Activated naive CD8-positive, alpha-beta T cell treated with anti-CD3 and anti-CD28 coated beads, Interleukin-2, amount 50 U/mL, for 16 hours (primary cell): Measurements from ENCODE around the gene SORCS2.

Source experiments
- DNase-seq: peaks from one replicate; pipeline ENCODE4 v3.0.0-alpha.2; 2020; ENCODE audit warnings: low read depth, low spot score

Gene SORCS2

DNA sequence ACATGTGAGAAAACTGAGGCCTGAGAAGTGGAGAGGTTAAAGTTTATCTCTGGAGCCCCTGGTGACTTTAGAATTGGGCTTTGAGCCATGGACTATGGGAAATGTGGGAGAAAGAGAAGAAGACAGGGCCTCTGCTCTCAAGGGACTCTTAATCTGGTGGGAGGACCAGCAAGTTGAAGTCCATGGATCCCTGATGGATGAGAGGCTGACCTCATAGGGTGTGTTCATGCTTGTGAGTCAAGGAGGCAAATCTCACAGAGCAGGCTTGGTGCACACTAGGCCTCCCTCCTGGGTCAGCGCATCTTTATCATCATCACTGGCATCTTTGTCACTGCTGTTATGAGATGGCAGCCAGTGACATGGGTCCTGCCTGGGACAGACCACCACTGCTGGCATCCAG lies 535.4 kb downstream of the SORCS2 start:
- DNase-seq = no peak

DNA sequence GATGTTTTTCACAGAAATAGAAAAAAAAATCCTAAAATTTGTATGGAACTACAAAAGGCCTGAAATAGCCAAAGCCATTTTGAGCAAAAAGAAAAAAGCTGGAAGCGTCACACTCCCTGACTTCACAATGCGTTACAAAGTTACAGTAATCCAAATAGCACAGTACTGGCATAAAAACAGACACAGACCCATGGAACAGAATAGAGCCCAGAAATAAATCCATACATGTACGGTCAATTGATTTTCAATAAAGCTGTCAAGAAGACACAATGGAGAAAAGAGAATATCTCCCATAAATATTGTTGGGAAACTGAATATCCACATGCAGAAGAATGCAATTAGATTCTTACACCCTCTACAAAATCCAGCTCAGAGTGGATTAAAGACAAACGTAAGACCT lies 539.1 kb downstream of the SORCS2 start:
- DNase-seq = no peak

DNA sequence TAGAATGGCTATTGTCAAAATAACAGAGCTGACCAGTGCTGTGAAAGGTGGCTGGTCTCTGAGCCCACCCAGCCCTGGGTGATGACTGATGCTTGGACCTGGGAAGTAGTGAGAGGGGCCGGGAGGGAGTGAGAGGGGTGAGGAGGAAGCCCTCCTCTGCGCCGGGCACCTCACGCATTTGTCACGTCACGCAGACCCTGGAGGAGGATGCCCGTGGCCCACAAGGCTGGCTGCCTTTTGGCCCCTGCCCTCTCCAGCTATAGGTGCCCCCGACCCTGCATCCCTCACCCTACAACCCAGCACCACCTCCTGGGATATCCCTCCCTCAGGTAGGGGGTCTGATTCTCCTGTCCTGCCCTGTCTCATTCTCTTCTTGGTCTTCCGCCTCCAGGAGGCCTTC lies 539.9 kb downstream of the SORCS2 start:
- no peak for DNase-seq

DNA sequence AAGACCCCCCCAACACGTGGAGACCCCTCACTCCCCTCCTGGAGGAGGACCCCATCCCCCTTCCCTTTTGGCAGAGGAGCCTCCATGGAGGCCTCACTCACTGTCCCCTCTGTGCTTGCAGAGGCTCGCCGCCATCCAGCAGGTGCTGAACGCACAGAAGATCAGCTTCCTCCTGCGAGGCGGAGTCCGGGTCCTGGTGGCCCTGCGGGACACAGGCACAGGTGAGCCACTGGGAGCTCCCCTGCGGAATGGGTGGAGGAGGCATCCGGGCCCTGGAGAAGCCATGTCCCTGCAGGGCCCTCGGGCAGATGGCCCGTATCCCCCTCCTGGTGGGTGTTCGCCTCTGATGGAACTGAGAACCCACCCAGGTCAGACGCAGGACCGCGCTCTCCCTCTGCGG lies 540.9 kb downstream of the SORCS2 start:
- no peak for DNase-seq

DNA sequence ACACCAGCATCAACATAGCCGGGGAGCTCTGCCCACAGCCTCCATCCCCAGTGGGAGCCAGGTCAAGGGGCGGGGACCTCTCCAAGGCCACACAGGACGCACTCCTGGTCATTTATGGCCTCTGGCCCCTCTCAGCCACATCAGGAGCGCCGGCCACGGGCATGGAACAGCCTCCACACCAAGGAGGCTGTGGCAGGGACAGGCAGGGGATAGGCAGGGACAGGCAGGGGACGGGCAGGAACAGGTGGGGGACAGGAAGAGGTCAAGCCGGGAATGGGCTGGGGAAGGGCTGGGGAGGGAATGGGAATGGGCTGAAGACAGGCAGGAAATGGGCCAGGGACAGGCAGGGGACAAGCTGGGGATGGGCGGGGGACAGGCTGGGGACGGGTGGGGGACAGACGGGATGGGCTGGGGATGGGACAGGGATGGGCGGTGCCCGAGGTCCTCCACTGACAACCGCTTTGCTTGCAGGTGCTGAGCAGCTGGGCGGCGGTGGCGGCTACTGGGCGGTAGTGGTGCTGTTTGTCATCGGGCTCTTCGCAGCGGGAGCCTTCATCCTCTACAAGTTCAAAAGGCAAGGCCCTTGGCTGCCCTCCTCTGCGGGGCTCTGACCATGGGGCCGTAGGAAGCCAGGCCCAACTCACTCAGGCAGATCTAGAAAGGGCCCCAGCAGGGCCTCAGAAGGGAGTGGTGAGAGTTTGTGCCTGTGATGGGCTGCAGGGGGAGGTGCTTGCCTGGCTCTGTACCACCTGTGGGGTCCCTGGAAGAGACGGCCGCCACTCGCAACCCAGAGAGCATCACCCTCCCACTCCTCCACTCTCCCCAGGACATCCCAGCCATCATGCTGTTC lies 541.7 kb downstream of the SORCS2 start:
- no peak for DNase-seq

DNA sequence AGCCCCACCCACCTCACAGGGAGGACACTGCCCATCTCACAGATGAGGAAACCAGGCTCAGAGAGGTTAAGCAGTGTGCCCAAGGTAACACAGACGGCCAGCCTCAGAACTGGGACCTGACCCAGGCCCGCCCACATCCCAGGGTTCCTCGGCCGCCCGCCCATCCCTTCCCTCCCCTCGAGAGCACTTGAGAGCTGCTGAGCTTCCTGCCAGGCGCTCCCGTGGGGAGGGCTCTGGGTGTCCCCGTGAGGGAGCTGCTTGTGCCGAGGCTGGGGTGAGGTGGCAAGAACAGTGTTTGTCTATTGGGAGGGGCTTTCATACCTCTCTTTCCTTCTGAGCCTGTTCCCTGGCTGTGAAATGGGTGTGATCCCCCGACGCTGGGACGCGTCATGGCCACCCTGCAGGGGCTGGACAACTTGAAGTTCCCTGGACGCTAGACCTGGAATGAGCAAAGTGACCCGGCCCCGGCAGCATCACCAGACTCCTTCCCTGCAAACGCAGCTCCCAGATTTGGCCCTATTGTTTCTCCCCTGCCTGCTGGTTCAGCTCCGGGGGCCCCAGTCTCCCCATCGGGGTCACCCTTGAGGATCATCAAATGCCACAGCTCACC lies 542.4 kb downstream of the SORCS2 start:
- no peak for DNase-seq

DNA sequence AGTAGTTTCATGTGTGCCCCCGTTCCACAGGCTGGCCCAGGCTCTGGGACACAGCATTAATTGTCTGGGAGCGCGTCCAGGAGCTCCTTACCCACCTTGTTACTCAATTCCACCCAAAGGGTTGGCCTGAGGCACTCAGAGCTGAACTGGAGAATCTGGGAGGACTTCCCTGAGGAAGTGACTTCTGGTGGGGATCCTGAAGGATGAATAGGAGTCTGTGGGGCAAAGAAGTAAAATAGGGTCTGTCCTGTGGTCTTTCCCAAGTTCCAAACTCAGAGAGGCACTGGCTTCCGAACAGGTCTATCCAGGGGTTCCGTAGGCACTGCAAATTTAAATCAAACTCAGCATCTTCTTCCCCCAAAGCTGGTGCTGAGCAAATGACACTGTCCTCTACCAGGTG lies 543.1 kb downstream of the SORCS2 start:
- DNase-seq = no peak

DNA sequence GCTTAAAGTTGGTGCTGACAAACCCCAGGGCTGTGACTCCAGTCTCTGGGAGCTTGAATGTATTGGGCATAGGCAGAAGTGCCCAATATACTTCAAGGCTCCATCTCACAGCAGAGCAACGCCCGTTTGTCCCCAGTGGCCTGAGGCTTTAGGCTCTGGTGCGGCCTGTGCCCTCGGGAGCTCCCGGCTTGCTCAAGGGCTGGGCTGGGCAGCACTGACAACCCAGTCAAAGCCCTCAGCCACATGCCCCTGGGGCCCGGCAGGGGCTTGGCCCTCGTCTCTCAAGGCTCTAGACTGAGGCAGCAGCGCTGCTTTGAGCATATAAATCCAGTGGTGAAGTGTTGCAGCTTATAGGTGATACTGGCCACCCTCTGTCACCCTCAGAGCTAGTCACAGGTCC lies 543.6 kb downstream of the SORCS2 start:
- no peak for DNase-seq

DNA sequence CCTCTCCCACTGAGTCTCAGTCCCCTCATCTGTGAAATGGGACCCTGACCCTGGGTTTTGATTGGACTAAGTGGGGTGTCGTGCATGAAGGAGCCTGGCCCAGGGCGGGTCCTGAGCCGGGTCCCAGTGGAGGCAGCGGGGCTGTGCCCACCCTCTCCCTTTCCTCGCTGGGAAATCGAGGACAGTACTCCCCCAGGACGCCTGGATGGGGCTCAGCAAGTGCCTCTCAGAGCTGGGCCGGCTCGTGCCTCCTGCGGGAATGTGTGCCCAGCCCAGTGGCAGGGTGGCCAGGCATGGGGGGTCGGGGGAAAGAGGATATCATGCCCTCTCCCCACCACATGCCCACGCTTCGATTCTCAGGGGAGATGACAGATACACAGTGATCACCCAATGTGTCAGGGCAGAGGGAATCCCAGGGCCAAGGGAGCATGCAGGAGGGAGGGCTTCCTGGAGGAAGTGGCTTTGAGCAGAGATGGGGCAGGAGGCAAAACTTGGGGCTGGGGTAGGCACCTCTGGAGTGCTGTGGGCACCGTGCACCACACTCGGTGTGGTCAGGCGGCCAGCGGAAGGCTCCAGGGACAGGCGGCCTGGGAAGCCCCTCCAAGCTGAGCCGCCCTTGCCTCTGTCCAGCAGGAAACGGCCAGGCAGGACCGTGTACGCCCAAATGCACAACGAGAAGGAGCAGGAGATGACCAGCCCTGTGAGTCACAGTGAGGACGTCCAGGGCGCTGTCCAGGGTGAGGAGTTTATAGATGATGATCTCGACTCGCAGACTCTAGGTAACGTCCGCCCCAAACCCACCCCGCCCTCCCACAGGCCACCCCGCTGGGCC lies 544.3 kb downstream of the SORCS2 start:
- DNase-seq = no peak

DNA sequence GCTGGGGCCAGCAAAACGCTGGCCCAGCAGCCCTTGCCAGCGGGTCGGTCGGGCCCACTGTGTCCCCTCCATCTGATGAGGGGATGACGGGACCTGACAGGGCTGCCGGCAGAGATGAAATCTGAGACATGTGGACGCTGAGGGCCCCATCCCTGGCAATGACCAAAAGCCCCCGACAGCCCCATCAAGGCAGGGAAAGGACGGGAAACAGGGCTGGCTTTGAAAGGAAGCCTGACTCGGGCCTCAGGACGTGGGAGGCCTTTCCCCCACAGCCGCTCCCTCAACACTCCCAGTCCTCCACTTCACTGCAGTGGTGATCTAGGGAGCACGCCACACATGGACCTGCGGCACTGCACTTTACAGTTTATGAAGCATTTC lies 544.9 kb downstream of the SORCS2 start:
- DNase-seq = no peak

DNA sequence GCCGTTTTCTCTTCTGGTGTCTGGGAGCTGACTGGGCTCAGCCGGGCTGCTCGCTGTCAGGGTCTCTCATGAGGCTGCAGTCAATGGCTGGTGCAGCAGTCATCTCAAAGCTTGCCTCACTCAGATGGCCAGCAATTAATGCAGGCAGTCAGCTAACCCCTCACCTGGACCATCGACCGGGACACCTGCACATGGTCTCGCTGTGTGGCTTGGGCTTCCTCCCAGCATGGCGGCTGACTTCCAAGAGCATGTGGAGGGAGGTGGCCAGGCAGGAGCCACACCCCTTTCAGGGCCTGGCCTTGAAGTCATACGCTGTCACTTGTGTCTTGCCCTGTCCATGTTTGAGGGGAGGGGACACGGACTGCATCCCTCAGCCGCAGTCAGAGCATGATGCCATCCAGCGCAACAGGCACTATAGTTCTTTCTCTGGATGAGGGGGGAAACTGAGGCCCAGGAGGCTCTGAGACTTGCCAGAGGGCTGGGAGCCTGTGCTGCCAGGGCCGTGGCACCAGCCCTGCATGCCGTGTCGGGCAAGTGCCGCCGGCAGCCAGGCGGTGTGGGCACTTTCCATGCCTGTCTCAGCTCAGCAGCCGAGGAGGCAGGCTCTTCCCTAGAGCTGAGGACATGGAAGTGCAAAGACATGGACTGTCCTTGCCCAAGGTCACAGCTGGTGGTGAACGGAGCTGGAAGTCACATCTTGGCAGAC lies 545.6 kb downstream of the SORCS2 start:
- no peak for DNase-seq

DNA sequence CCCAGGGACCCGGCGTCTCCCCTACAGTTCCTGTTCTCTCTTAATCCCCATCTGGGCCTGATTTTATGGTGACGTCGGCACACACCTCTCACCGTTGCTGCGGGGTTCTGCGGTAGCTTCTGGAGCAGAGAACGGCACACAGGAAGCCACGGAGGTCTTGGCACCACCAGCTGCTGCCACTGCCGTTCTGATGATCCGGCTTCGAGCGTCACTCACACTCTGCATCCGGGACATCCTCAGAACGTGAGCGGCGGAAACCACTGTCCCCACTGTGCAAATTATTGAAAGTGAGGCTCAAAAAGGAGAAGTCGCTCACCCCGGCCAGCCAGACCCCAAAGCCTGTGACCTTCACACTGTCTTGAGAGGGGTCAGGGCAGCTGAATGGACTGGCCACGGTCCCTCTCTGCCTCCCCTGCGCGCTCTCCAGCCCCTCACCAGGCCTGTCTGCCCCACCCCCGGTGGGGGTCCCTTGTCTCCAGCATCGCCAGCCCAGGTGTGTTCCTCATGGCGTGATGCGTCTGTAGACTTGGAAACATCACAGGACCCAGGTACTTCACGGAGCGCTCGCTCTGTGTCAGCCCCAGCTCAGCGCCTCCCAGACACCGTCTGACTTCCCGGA lies 546.2 kb downstream of the SORCS2 start:
- no peak for DNase-seq

DNA sequence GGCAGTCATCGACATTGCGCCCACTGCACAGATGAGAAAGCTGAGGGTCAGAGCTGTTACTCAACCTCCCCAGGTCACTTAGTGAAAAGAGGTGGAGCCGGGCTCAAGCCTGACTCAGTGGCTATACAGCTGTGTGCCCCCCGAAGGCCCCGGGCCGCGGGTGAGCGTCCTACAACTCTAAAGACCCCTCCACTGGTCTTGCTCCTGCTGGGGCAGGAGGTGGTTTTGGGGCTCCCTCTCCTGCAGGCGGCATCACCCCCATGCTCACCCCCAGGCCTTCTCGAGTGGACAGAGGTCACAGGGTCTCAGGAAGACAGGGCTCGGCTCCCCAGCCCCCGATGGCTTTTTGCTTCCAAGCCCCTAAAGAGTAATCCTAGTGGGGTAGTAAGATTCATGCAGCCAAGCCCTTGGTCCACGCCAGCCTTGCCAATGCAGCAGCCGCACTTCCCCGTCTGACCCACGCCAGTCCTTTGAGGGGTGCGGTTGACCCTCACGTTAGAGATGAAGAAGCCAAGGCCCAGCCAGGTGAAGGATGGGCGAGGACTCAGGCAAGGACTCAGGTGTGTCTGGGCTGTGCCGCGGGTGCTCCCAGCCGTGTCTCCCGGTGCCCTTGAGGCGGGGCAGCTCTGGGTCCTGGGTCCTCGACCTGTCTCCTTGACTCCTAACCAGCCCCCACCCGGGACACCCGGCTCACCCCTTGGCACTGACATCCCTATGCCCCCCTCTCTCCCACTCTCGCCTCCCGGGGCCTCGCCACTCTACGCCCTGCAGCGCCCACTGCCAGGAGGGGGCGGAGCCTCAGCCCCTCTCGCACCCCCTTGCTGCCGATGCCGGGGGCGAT lies 547.0 kb downstream of the SORCS2 start:
- no peak for DNase-seq

DNA sequence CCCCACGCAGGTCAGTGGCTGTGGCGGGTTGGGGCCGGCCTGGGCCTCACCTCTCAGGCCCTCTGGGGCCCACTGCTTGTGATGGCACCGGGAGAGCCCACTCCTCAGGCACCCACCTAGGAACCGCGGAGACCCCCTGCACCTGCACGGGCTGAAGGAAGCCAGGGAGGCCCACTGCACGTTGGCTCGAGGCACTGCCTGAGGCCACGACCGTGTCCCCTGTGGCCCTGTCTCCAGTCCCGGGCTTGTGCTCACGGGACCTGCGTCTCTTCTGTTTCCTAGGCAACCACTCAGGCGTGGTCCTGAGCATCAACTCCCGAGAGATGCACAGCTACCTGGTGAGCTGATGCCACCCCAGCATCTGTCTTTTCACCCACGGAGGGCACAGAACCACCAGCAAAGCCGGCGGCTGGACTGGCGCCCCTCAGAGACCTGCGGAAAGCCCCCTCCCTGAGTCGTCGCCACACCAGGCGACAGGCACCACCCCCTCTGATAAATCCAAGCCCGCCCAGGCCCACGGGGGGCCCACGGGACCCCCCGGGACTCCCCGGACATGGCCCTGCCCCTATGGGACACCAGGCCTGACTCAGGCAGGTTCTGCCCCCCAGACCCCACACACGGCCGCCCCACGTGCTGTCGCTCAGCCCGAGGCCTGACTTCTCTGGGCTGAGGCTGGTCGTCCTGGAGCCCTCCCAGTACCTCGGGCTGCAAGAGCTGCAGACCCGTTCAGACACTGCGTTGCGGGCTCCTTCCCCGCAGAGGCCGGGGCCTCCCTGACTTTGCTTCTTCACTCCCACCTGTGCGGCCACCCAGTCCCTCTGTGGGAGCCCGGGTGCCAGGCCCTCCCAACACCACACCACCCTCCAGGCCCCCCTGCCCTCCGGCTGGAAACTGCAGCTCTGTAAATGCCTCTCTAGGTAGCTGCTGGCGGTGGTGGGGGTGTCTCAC lies 547.9 kb downstream of the SORCS2 start:
- no peak for DNase-seq

DNA sequence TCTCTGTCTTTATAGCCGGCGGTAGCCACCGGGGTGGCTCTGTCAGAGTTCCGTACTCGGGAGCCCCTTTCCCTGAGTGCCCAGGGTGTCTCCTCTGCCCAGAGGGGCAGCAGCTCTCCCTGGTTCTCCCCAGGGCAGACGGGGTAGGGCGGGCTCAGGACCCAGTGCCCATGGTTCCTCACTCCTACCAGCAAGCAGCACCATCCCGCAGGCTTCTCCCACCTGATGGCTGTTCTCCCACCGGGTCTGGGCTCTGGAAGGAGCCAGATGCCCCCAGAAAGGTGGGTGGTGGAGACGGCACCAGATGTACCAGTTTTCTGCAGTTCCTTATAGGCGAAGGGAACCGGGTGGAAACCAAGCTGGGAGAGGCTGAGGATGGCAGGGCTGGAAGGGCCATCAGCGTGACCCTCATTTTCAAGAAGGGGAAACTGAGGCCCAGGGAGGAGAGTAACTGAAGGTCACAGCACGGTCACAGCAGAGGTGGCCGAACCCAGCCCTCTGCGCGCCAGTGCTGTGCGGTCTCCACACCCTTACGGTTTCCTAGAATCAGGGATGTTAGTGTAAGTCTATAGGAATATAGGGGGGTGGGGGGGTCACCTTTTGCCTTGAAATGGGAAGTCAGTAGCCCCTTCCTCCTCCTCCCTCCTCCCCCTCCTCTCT lies 548.7 kb downstream of the SORCS2 start:
- no peak for DNase-seq

DNA sequence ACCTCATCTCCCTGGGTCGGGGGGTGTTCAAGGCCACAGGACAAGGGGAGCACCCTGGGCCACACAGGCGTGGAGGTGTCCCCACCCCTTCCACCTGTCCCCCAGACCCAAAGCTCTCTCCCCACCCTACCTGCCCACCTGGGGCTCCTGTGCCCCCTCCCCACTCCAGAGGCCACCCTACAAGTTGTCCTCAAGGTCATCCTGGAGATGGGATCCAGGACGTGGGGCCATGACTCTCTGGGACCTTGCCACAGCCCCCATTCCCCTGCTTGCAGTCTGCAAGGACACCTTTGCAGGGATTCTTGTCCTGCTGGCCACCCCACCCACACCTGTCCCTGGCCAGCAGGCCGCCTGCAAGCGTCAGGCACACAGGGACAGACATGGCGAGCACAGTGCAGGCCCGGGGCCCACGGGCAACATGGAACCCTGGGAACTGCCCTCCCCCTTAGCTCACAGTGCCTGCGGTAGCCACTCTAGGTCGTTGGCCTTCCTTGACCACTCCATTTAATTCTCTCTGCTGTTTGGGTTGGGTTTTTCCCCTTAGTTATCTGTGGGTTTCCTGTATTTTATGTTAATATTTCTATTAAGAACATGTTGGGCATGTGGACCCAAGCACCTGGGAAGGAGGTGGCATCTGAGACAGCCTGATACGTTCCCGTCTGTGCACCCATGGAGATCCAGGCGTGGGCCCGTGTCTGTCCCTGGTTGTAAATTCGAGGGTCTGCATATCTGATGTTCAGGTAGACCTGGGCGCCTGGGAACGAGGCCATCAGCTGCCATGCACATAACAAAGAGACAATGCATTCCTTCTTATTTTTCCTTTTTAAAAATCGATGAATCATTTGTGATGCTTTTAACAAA lies 549.8 kb downstream of the SORCS2 start:
- no peak for DNase-seq

DNA sequence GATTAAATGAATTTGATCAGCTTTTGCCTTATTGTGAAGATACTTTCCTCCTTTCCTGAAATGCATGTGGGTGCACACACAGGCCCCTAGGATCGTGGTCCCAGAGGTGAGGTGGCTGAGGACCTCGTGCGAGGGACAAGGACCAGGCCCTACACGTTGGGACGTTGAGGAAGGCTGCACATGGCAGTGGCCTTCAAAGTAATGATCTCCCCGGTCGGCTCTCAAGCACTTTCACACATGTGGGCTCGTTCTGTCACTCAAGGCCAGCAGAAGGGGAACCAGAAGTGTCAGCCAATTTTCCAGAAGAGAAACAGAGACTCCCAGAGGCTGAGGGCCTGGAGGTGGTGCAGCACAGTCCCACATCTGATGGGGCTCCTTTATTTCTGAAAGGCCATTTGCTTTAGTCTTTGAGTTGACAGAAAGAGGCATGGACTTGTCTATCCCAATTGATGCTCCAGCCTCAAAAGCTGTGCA lies 550.5 kb downstream of the SORCS2 start:
- no peak for DNase-seq
